ENCODE measurements around the gene CYP27A1.
"Not testable (repeated sequence)": the region's sequence is repeated elsewhere in the genome, so short reads cannot be mapped to it uniquely, and the experiment has no call there.

CYP27A1 gene

DNA sequence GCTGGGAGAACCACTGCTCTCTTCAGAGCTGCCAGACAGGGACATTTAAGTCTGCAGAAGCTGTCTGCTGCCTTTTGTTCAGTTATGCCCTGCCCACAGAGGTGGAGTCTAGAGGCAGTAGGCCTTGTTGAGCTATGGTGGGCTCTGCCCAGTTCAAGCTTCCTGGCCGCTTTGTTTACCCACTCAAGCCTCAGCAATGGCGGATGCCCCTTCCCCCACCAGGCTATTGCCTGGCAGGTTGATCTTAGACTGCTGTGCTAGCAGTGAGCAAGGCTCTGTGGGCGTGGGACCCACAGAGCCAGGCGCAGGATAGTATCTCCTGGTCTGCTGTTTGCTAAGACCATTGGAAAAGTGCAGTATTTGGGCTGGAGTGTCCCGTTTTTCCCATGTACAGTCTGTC lies 9.2 kb upstream of the CYP27A1 start:
- DNase-seq (ENCODE audit: insufficient read length, low spot score); FAIRE-seq: not testable (repeated sequence)

DNA sequence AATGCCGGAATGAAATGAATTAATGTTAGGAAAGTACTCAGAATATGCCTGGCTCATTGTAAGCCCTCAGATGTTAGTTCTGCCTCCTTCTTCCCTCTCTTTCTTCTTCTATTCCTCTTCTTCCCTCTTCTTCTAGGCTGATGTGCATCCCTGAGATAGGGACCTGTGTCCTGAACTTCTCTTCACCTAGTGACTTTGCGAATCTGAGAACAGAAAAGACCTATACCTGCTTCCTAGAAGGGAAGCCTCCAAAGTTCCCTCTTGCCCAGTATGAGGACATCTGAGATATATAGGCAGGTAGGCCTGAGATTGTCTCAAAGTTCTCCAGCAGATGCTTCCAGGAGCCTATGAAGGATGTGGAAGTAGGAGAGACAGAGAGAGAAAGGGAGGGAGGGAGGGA lies 8.1 kb upstream of the CYP27A1 start:
- DNase-seq (ENCODE audit: insufficient read length, low spot score) (no peak), FAIRE-seq (no peak)

DNA sequence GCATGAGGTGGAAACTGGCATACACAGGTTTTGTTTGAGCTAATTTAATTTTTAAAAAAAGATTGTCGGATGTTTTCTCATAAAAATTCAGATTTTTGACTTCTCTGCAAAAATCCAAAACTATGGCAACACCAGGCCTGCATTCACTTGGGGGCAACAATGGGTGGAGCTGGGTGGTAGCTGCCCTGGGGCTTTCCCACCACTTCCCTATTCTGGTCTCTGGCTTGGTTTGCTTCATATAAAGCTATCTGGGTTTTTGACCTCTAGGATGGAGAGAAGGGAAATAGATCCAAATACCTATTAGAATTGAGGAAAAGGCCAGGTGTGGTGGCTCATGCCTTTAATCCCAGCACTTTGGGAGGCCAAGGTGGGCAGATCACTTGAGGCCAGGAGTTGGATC lies 5.5 kb upstream of the CYP27A1 start:
- DNase-seq (ENCODE audit: insufficient read length, low spot score) (no peak), FAIRE-seq (no peak)

DNA sequence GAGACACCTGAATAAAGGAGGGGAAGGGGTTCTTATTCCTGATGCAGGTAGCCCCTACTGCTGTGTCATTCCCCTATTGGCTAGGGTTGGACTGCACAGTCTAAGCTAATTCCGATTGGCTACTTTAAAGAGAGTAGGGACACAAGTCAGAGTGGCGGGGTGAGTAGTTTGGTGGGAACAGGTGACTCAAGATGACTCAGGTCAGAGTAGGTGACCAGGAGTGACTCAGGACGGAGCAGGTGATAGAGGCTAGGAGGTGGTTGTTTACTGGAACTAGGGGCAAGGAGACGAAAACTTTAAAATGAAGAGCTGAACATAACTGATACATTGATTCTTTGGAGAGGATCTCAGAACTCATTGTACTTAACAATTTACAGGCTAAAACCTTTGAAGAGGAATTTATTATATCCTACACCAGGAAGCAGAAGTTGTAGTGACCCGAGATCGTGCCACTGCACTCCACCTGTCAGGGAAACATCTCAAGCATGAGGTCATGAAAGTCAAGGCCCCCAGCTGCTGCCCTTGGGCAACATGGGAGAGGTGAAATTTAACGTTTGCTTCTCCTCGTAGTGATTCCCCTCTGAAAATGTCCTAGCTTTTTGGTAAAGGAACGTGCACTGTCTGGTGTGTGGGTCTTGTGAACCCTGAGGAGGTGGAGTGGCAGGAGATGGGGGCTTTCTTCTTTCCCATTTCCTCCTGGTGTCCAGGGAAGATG lies 4.5 kb upstream of the CYP27A1 start:
- DNase-seq (ENCODE audit: insufficient read length, low spot score) (no peak), FAIRE-seq (no peak)

DNA sequence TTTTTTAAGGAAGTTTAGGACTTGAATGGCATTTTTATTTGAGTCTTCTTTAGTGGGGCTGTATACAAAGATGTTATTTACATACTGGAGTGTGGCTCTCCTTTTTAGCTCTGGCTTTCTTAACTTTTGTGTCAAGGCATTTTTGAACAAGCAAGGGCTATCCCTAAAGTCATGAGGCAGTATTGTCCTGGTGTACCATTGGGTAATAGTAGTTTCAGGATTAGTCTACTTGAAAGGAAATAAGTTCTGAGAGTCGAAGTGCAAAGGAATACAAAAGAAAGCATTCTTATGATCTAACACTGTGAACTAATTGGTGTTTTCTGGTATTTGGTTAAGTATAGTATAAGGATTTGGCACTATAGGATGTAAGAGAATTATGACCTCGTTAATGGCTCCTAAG lies 1.9 kb upstream of the CYP27A1 start:
- DNase-seq (ENCODE audit: insufficient read length, low spot score): no peak
- no peak for FAIRE-seq

DNA sequence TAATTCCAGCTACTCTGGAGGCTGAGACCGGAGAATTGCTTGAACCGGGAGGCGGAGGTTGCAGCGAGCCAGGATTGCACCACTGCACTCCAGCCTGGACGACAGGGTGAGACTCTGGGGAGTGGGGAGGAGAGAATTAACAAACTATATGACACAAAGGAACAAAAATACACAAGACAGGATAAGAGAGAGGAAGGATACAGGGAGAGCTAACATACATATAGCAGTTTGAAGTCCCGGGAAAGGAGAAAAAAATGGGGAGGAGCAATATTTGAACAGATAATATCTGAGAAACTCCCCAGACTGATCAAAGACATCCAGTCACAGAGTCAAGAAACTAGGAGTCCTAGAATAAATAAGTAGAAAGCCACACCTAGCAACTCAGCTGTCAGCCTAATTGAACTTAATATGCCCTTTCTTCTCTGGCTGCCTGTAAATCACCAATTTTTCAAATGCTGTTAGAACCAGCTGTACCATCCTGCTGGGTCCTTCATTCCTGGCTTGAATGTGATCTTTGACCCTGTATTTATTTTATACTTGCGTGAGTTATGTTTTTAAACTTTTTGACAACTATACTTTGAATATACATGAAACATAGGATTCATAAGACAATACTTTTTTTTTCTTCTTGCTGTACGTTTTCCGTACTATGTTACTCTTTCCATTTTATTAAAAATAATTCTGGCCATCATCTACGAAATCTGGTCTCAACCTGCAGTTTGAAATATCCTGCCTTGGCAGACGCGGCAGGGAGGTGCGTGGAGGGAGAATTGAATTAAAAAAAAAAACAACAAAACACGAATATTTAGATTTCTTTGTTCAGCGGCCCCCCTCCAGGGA lies 876 bp upstream of the CYP27A1 start:
- no peak for DNase-seq (ENCODE audit: insufficient read length, low spot score)
- no peak for FAIRE-seq

DNA sequence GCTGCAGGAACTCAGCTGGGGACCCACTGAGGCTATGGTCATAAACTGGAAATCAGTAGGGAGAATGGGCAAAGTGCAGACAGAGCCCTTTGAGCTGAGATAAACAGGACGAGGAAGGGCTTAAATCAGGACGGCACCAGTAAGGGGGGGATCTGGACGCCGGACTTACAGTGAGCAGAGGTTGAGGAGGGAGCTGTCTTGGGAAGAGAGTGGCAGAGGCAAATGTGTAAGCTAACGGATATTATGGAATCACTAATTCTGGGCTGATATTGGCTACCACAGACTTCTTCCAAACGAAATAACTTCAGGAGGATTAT lies 539 bp downstream of the CYP27A1 start:
- no peak for FAIRE-seq
- no peak for DNase-seq (ENCODE audit: insufficient read length, low spot score)

DNA sequence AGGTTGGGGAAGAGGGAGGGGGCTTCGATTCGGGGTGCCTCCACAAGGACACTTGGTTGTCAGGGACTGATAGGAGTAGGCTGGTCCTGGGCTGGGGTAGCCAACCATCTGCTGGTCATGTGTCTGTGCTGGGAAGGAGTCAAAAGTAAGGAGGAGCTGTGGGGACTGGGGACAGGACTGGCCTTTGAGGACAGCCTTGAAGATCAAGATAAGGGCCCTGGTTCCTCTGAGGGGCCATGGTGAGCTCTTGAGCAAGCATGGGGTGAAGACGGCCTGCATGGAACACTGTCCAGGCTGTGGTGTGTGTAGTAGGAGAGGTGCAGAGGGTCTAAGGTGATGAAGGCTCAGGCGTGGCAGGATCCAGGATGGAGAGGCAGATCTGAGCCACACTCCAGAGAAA lies 1.7 kb downstream of the CYP27A1 start:
- no peak for DNase-seq (ENCODE audit: insufficient read length, low spot score)
- FAIRE-seq: no peak

DNA sequence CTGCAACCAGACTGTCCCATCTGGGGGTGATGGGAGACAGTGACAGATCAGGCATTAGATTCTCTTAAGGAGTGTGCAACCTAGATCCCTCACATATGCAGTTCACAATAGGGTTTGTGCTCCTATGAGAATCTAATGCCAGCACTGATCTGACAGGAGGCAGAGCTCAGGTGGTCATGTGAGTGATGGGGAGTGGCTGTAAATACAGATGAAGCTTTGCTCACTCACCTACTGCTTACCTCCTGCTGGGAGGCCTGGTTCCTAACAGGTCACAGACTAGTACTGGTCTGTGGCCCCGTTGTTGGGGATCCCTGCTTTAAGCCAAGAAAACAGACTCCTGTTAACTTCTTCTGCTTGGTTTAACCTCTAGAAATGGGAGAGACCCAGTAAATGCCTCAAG lies 3.2 kb downstream of the CYP27A1 start:
- FAIRE-seq: no peak
- DNase-seq (ENCODE audit: insufficient read length, low spot score): no peak

DNA sequence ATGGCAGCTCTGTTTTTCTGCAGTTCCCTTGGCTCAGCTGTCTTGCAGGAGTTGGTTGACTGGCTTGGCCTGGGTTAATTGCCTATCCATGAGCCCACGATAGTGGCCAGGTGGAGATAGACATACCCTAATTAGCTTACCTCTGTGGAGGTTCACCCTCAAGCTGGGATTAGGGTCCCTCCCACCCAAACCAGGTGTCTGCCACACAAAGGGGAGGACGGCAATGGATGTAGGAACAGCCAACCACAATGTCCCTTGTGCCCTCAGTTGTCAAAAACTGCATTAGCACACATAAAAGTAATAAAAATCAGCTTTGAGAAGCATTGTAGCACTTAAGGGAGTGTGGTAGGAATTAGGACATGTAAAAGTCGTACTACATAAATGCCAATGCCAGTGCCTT lies 4.2 kb downstream of the CYP27A1 start:
- no peak for FAIRE-seq

DNA sequence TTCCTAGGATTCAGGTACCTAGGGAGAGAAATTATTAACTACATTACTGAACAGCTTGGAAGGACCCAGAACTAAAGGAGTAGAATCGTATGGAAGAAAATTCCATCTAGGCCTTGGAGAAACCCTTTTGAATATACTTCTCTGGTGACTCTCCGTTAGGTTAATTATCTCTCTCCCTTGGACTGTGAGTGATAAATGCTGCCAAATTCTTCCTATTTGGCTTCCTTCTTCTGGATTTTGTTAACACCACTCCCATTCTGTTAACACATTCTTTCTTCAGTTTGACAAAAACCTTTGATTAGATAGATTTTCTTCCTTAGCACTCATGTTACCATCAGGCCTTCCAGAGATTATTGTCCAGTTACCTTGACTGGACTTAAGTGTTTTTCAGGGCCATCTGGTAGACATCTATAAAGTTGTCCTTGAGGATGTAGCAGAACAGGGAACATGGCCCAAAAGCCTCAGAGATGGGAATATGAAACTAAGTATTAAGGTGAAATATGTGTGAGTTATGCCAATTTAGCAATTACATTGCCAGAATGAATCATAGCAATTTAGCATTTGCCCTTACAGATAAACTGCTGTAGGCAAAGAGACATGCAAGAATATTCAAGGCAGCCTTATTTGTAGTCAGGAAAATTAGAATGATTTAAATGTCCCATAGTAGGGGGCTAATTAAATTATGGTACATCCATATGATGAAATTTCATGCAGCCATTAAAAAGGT lies 6.7 kb downstream of the CYP27A1 start:
- FAIRE-seq: no peak

More for the DNA sequence above, 4.2 kb downstream of the CYP27A1 start:
- DNase-seq (ENCODE audit: insufficient read length, low spot score): no peak

DNA sequence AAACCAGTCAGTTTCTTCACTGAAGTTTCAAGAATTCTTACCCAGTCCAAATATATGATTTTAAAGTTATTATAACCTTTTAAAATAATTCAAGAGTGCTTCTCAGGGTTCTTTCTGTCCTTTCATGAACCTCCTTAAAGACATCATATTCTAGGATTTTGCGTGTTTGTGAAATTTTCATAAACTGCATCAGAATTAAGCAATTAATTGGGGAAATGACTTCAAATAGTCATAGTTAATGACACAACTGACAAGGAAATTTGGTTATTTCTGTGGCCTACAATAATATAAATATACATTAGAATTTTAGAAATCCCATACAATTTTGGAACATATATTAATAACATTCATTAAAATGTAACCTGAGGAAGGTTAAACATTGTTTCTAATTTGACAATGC lies 10.5 kb downstream of the CYP27A1 start:
- DNase-seq (ENCODE audit: insufficient read length, low spot score): no peak
- no peak for FAIRE-seq

More for the DNA sequence above, 6.7 kb downstream of the CYP27A1 start:
- DNase-seq (ENCODE audit: insufficient read length, low spot score): no peak

DNA sequence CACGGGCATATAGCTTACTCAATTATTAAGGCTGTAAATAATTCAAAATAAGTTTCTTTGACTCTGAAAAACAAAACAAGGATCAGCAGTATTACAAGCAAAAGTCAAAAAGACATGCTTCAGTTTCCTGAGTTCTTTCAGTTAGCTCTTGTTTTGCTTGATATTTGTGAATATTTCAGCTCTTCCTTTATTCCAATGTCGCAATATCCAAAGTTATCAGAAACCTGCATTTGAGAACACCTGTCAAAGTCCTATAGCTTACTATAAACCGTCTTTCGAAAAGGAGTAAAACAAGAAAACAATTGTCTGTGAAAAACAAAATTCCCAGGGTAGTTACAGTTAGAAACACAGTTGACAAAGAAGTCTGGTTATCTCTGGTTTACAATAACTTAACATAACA lies 14.7 kb downstream of the CYP27A1 start:
- no peak for FAIRE-seq
- DNase-seq (ENCODE audit: insufficient read length, low spot score): no peak

DNA sequence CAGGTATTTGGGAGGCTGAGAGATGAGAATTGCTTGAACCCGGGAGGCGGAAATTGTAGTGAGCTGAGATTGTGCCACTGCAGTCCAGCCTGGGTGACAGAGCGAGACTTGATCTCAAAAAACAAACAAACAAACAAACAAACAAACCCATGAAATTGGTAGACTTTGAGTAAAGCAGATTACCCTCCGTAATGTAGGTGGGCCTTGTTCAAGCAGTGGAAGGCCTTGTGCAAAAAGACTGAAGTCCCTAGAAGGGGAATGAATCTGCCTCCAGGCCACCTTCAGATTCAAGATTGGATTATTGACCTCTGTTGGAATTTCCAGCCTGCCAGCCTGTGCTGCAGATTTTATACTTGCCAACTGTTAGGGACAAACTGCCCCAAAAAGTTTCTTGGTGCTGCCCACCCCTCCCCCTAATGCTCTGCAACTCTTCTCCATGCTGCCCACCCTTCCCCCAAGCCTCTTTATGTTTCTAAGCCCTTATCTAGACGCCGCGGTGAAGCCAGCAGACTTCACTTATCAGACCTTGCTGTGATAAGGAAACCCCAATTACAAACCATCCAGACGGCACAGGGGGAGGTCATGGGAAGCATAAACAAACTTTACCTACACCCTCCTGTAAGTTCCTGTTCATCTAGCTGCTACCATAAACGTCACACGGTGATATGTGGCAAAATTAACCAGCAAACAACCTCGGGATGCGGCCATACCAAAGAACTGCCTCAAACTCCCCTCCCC lies 17.0 kb downstream of the CYP27A1 start:
- DNase-seq (ENCODE audit: insufficient read length, low spot score): no peak
- no peak for FAIRE-seq

DNA sequence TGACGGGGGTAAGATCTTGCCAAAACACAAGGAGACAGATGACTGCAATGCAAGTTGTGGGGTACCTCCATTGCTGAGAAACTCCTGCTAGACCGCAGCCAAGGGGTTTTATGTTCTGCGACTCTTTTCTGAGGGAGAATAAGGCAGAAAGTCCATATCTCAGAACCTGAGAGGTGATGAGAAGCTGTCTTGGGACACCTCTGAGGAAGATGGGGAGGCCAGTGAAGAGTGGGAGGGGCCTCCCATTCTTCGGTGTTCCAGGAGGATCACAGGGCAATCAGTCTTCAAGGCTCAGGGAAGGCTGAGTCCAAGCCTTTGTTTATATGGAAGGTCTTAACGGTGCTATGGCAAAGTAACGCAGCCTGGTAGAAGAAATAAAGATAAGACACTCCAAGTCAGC lies 18.0 kb downstream of the CYP27A1 start:
- no peak for FAIRE-seq
- no peak for DNase-seq (ENCODE audit: insufficient read length, low spot score)

DNA sequence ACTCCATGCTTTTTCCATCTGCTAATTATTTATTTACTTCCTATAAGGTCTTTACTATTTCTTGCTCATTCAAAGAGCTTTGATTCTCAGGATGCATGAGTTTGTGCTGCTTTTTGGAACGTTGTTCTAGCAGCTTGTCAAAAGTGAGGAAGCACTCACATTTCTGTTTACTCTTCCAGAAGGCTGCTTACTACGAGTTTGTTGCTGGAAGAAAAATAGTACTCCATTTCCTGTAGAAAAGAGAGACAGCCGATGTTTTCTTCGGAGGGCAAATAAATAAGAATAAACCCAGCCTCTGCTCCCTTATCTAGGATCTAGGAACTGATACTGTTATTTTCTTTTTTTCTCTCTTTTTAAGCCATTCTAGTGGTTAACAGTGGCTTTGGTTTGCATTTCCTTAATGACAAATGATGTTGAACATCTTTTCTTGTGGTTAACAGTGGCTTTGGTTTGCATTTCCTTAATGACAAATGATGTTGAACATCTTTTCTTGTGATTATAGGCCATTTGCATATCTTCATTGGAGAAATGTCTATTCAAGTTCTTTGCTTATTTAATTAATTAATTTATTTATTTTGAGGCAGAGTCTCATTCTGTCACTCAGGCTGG lies 20.5 kb downstream of the CYP27A1 start:
- peak; percentile 20 for FAIRE-seq
- DNase-seq (ENCODE audit: insufficient read length, low spot score): no peak

DNA sequence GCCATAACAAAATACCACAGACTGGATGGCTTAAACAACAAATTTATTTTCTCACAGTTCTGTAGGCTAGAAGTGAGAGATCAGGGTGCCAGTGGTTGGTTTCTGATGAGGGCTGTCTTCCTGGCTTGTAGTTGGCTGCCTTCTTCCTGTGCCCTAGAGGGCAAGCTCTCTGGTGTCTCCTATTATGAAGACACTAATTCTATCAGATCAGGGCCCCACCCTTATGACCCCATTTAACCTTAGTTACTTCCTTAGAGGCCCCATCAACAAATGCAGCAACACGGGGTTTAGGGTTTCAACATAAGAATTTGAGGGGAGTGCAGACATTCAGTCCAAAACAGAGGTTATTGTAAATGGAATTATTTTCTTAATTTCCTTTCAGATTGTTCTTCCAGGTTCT lies 22.9 kb downstream of the CYP27A1 start:
- no peak for FAIRE-seq
- DNase-seq (ENCODE audit: insufficient read length, low spot score): no peak

DNA sequence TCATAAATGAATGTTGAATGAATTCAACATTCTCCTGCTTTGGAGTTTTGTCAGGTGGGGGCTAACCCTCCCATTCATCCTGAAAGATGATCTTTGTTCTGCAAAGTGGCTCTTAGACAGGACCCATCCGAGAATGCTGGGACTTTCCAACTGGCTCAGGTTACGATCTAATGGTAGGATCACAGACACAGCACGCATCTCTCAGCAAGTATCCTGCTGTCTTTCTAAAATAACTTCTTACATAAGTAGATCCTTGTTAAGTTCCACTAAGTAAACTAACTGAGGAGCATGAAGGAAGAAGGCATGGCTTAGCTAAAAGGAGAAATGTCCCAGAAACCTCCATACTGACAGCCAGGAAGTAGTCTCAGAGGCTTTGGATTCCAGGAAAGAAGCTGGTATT lies 23.7 kb downstream of the CYP27A1 start:
- FAIRE-seq: no peak

DNA sequence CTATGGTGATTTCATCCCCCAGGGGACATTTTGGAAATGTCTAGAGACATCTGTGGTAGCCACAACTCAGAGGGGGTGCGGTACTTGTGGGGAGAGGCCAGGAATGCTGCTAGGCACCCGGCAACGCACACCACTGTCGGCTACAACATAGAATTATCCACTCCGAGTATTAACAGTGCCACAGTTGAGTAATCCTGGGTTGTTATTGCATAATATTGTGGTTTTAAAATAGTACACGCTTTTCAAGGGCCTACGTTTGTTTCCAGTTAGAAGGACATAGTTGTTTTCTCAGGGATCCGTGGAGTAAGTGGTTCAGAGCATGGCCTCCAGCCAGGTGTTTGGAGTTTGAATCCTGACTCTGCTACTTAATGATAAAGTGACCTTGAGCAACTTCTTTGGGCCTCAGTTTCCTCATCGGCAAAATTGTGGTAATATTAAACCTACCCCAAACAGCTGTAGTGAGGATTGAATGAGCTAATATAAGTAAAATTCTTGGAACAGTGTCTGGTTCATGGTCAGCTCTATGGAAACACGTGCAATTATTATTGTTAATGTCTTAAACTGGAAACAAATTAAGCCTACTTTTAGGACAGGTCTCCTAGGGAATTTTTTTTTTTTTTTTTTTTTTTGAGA lies 24.5 kb downstream of the CYP27A1 start:
- FAIRE-seq: peak; percentile 89

More for the DNA sequence above, 23.7 kb downstream of the CYP27A1 start:
- DNase-seq (ENCODE audit: insufficient read length, low spot score): peak; percentile 15

DNA sequence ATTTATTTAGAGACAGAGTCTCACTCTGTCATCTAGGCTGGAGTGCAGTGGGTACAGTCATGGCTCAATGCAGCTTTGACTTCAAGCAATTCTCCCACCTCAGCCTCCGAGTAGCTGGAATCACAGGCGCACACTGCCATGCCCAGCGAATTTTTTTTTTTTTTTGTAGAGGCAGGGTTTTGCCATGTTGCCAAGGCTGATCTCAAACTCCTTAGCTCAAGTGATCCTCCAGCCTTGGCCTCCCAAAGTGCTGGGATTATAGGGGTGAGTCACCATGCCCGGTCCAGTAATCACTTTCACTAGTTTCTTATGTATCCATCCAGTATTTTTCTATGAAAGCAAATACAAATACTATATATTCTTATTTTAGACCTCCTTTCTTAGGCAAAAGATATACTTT lies 25.7 kb downstream of the CYP27A1 start:
- DNase-seq (ENCODE audit: insufficient read length, low spot score): no peak
- no peak for FAIRE-seq

More for the DNA sequence above, 24.5 kb downstream of the CYP27A1 start:
- peak; percentile 72 for DNase-seq (ENCODE audit: insufficient read length, low spot score)

All from HTR-8/SVneo (cell line).